GM20431 (cell line): Measurements from ENCODE around the gene THADA.

Source experiments
- in situ Hi-C: fragments of 300-500 bp; cut with MseI, MboI; formaldehyde crosslinking; loops from one replicate; pipeline ENCODE4 v1.15.0; 2020; ENCODE audit warnings: low sequenced_read_pairs; ENCODE audit not compliant: unreplicated experiment

Gene THADA

GRCh38 chr2:43343573-43344304 is 252.1 kb downstream of the THADA start:
- in situ Hi-C loops = no loop called here

- in situ Hi-C loops = no loop called here
Observed at GRCh38 chr2:43341959-43342757, 253.7 kb downstream of the THADA start.

GRCh38 chr2:43340945-43341356 is 254.9 kb downstream of the THADA start:
- in situ Hi-C loops = no loop called here

- in situ Hi-C loops = no loop called here
Observed at GRCh38 chr2:43340066-43340465, 255.8 kb downstream of the THADA start.

- in situ Hi-C loops = no loop called here
Observed at GRCh38 chr2:43333656-43334144, 262.1 kb downstream of the THADA start.

- in situ Hi-C loops = no loop called here
Observed at GRCh38 chr2:43333101-43333655, 262.7 kb downstream of the THADA start.

GRCh38 chr2:43332653-43333052 is 263.2 kb downstream of the THADA start:
- in situ Hi-C loops = no loop called here

GRCh38 chr2:43331422-43331821 is 264.4 kb downstream of the THADA start:
- in situ Hi-C loops = no loop called here

- in situ Hi-C loops = no loop called here
Observed at GRCh38 chr2:43329637-43330036, 266.2 kb downstream of the THADA start.

GRCh38 chr2:43328832-43329231 is 267.0 kb downstream of the THADA start:
- in situ Hi-C loops = no loop called here

GRCh38 chr2:43328133-43328532 is 267.7 kb downstream of the THADA start:
- in situ Hi-C loops = no loop called here

GRCh38 chr2:43327119-43327518 is 268.7 kb downstream of the THADA start:
- in situ Hi-C loops = no loop called here

GRCh38 chr2:43326101-43326825 is 269.6 kb downstream of the THADA start:
- in situ Hi-C loops = no loop called here

- in situ Hi-C loops = no loop called here
Observed at GRCh38 chr2:43325107-43325811, 270.6 kb downstream of the THADA start.

- in situ Hi-C loops = no loop called here
Observed at GRCh38 chr2:43324259-43325106, 271.4 kb downstream of the THADA start.

GRCh38 chr2:43323857-43324256 is 272.0 kb downstream of the THADA start:
- in situ Hi-C loops = no loop called here

- in situ Hi-C loops = no loop called here
Observed at GRCh38 chr2:43321446-43321845, 274.4 kb downstream of the THADA start.

- in situ Hi-C loops = no loop called here
Observed at GRCh38 chr2:43319541-43319940, 276.3 kb downstream of the THADA start.

GRCh38 chr2:43318791-43319190 is 277.0 kb downstream of the THADA start:
- in situ Hi-C loops = no loop called here
